HepG2 (cell line): ENCODE results near the gene DNAJC21. TPM values are rescaled to one million over a fixed set of nuclear protein-coding genes. Genes with fewer than 3 reads are reported as not detected.

ENCODE experiments used
- ATAC-seq: fragments of 200-7000 bp; cut with Tn5 transposase; 3 replicates; pipeline ENCODE4 v1.9.1; 2020; ENCODE audit warnings: mild to moderate bottlenecking, moderate library complexity
- BruUV-seq: library from RNA; stranded (reverse); fragments of 400-500 nt; replicated peaks from 2 replicates; lab custom pipeline; 2021; lab: Mats Ljungman, UMichigan
- CTCF ChIA-PET: fragments of 300-600 bp; formaldehyde crosslinking; extraction: SDS; loops from one replicate; lab custom pipeline; 2021; ENCODE audit warnings: low total read pairs, inconsistent platforms, low intra/inter-chr PET ratio; lab: Yijun Ruan, JAX
- POLR2A ChIA-PET: fragments of 350-600 bp; sonication (Branson Sonifier 250); formaldehyde crosslinking; loops from one replicate; lab custom pipeline; 2020; ENCODE audit warnings: antibody characterized with exemption, inconsistent platforms; lab: Yijun Ruan, JAX
- DNase-seq: peaks from one replicate; pipeline ENCODE4 v3.0.0-alpha.2; 2015; ENCODE audit warnings: low spot score
- FAIRE-seq: peaks from 3 replicates; lab custom pipeline; 2011; peaks lifted over from hg19 to GRCh38; lab: Jason Lieb, UNC
- H2AFZ ChIP-seq: one replicate; pipeline ENCODE4 v1.6.1; 2011; ENCODE audit warnings: low read length, inconsistent platforms
- H3K27ac ChIP-seq: fragments of 300-600 bp; 3 replicates; pipeline ENCODE4 v1.8.0; 2011; ENCODE audit warnings: mixed run types, mild to moderate bottlenecking, mixed read lengths, low read length, inconsistent platforms; ENCODE audit not compliant: insufficient read depth; ENCODE audit errors: extremely low read length
- H3K27me3 ChIP-seq, 2 experiments: fragments of 200-600 bp in 1 of 2; 2 replicates in 1 of 2; 3 replicates in 1 of 2; pipeline versions ENCODE4 v1.6.0 to v1.8.0; 2011; ENCODE audit warnings: low read length in 2 of 2, mild to moderate bottlenecking in 2 of 2, moderate library complexity in 2 of 2, inconsistent platforms in 1 of 2; ENCODE audit not compliant: insufficient read depth in 2 of 2, control insufficient read depth in 1 of 2
- H3K36me3 ChIP-seq, 2 experiments: fragments of 200-600 bp in 1 of 2; replicated peaks in 1 of 2; 2 replicates in 1 of 2; 3 replicates in 1 of 2; pipeline versions ENCODE4 v1.5.1 to v1.8.0; 2011; ENCODE audit warnings: low read length in 2 of 2, inconsistent platforms in 1 of 2; ENCODE audit not compliant: insufficient read depth in 2 of 2, control insufficient read depth in 1 of 2
- H3K4me1 ChIP-seq: 2 replicates; pipeline ENCODE4 v1.5.1; 2012; ENCODE audit warnings: low read length, inconsistent platforms; ENCODE audit not compliant: insufficient read depth
- H3K4me2 ChIP-seq: 2 replicates; pipeline ENCODE4 v1.6.0; 2011; ENCODE audit warnings: low read depth, low read length, inconsistent platforms
- H3K4me3 ChIP-seq, 3 experiments: fragments of 200-600 bp in 1 of 3; sonication (generic), shearing (Covaris generic) in 1 of 3; replicated peaks in 1 of 3; 2 replicates each; pipeline ENCODE4 v1.5.1; 2011 to 2016; ENCODE audit warnings: low read length in 3 of 3, inconsistent platforms in 2 of 3, low read depth in 2 of 3, mild to moderate bottlenecking in 2 of 3, control low read depth in 1 of 3, mixed read lengths in 1 of 3; ENCODE audit not compliant: insufficient read depth in 1 of 3
- H3K79me2 ChIP-seq: one replicate; pipeline ENCODE4 v1.6.1; 2011; ENCODE audit warnings: low read length, inconsistent platforms; ENCODE audit not compliant: insufficient read depth
- H3K9ac ChIP-seq: 2 replicates; pipeline ENCODE4 v1.6.0; 2011; ENCODE audit warnings: mild to moderate bottlenecking, low read depth, low read length, inconsistent platforms; ENCODE audit not compliant: insufficient read depth
- H3K9me3 ChIP-seq: 2 replicates; pipeline ENCODE4 v1.5.1; 2012; ENCODE audit warnings: mild to moderate bottlenecking, low read length
- H4K20me1 ChIP-seq: 2 replicates; pipeline ENCODE4 v1.6.0; 2011; ENCODE audit warnings: inconsistent platforms, mild to moderate bottlenecking, low read length, moderate library complexity; ENCODE audit not compliant: insufficient read depth
- CENPT ChIP-seq: sonication (generic); formaldehyde crosslinking; IDR thresholded peaks from 2 replicates; pipeline ENCODE4 v1.8.0; 2022; ENCODE audit warnings: low read depth, mild to moderate bottlenecking, moderate library complexity, missing genetic modification reagents
- EHMT2 ChIP-seq: fragments of 200-600 bp; sonication (generic); IDR thresholded peaks from 2 replicates; pipeline ENCODE4 v1.7.0; 2017; ENCODE audit warnings: antibody characterized with exemption, low read depth, low read length, borderline replicate concordance
- HNRNPK ChIP-seq: fragments of 200-400 bp; formaldehyde crosslinking; IDR thresholded peaks from 2 replicates; pipeline ENCODE4 v1.6.1; 2018; ENCODE audit warnings: low read length, low read depth, moderate library complexity, mild to moderate bottlenecking; ENCODE audit not compliant: poor library complexity, severe bottlenecking
- IRX3 ChIP-seq: sonication (generic); formaldehyde crosslinking; IDR thresholded peaks from 2 replicates; pipeline ENCODE4 v1.8.1; 2023; ENCODE audit warnings: mild to moderate bottlenecking, low read depth, missing genetic modification reagents, borderline replicate concordance
- ISL2 ChIP-seq: sonication (generic); formaldehyde crosslinking; IDR thresholded peaks from 2 replicates; pipeline ENCODE4 v1.5.0; 2020; ENCODE audit warnings: missing genetic modification reagents
- MIER2 ChIP-seq: IDR thresholded peaks from 2 replicates; pipeline ENCODE4 v1.6.1; 2016; ENCODE audit warnings: missing biosample characterization, missing genetic modification reagents
- PRMT3 ChIP-seq: sonication (generic); formaldehyde crosslinking; IDR thresholded peaks from 2 replicates; pipeline ENCODE4 v1.8.1; 2022; ENCODE audit warnings: low read depth, mild to moderate bottlenecking, moderate library complexity, missing genetic modification reagents, borderline replicate concordance
- PTBP1 ChIP-seq: fragments of 200-400 bp; formaldehyde crosslinking; IDR thresholded peaks from 2 replicates; pipeline ENCODE4 v1.6.1; 2018; ENCODE audit warnings: low read length, low read depth; ENCODE audit not compliant: poor library complexity, severe bottlenecking
- RCOR2 ChIP-seq: IDR thresholded peaks from 2 replicates; pipeline ENCODE4 v1.6.1; 2016; ENCODE audit warnings: missing biosample characterization, missing genetic modification reagents
- SUZ12 ChIP-seq: fragments of 150-350 bp; IDR thresholded peaks from 2 replicates; pipeline ENCODE4 v1.6.1; 2014; ENCODE audit warnings: low read depth, low read length
- XRCC5 ChIP-seq: fragments of 200-400 bp; formaldehyde crosslinking; optimal IDR thresholded peaks from 2 replicates; pipeline ENCODE3; 2017; ENCODE audit warnings: mild to moderate bottlenecking, low read length
- ZNF101 ChIP-seq: sonication (generic); formaldehyde crosslinking; IDR thresholded peaks from 2 replicates; pipeline ENCODE4 v1.4.0; 2020; ENCODE audit warnings: mild to moderate bottlenecking, low read depth, missing genetic modification reagents, borderline replicate concordance
- ZNF138 ChIP-seq: sonication (generic); formaldehyde crosslinking; IDR thresholded peaks from 2 replicates; pipeline ENCODE4 v1.5.0; 2020; ENCODE audit warnings: mild to moderate bottlenecking, low read depth, missing genetic modification reagents
- ZNF143 ChIP-seq: sonication (generic); formaldehyde crosslinking; IDR thresholded peaks from 2 replicates; pipeline ENCODE4 v1.4.0; 2020; ENCODE audit warnings: missing genetic modification reagents
- ZNF234 ChIP-seq: sonication (generic); formaldehyde crosslinking; conservative IDR thresholded peaks from 2 replicates; pipeline ENCODE4 v1.5.1; 2020; ENCODE audit warnings: mild to moderate bottlenecking, missing genetic modification reagents
- ZNF264 ChIP-seq: sonication (generic); formaldehyde crosslinking; IDR thresholded peaks from 2 replicates; pipeline ENCODE4 v1.4.0; 2020; ENCODE audit warnings: missing genetic modification reagents
- ZNF296 ChIP-seq: sonication (generic); formaldehyde crosslinking; conservative IDR thresholded peaks from 2 replicates; pipeline ENCODE4 v1.5.0; 2020; ENCODE audit warnings: mild to moderate bottlenecking, missing genetic modification reagents
- ZNF350 ChIP-seq: sonication (generic); formaldehyde crosslinking; IDR thresholded peaks from 2 replicates; pipeline ENCODE4 v1.4.0; 2020; ENCODE audit warnings: mild to moderate bottlenecking, low read depth, missing genetic modification reagents, borderline replicate concordance
- ZNF510 ChIP-seq: sonication (generic); formaldehyde crosslinking; IDR thresholded peaks from 2 replicates; pipeline ENCODE4 v1.4.0; 2020; ENCODE audit warnings: low read depth, mild to moderate bottlenecking, missing genetic modification reagents
- ZNF782 ChIP-seq: sonication (generic); formaldehyde crosslinking; IDR thresholded peaks from 2 replicates; pipeline ENCODE4 v1.4.0; 2020; ENCODE audit warnings: missing genetic modification reagents, mild to moderate bottlenecking, borderline replicate concordance
- WGBS: methylation state at CpG from one replicate; pipeline ENCODE4 v1.1.6; 2017; ENCODE audit warnings: low lambda C conversion rate; 5-methylcytosine and 5-hydroxymethylcytosine counted together
- in situ Hi-C: cut with HindIII; loops from 2 replicates; pipeline ENCODE4 v1.10.0; 2017; ENCODE audit warnings: low pct_unique_long_range_greater_than_20kb; ENCODE audit not compliant: extremely low pct_ligation_motif_present
- intact Hi-C: fragments of 100-400 bp; cut with micrococcal nuclease; formaldehyde crosslinking; loops from one replicate; pipeline ENCODE4 v1.10.0; 2022; ENCODE audit not compliant: unreplicated experiment
- polyA plus RNA-seq, 8 experiments: library from polyadenylated mRNA; depleted of rRNA in 3 of 8; stranded (reverse) in 7 of 8; unstranded in 1 of 8; fragments of >200 nt; fragmentation: Illumina TruSeq in 4 of 8; extraction: Trizol in 4 of 8; gene quantifications; 2 replicates each; pipeline versions ENCODE4 v1.2.1 to v1.2.3, GENCODE V29; 2011 to 2016; ENCODE audit warnings: low read depth in 4 of 8, missing spikeins in 1 of 8, mixed read lengths in 1 of 8; ENCODE audit not compliant: insufficient read depth in 1 of 8
- total RNA-seq, 5 experiments: library from RNA; depleted of rRNA; stranded (reverse); fragments of >200 nt; fragmentation: Illumina TruSeq; extraction: Trizol; gene quantifications; 2 replicates each; pipeline ENCODE4 v1.2.3, GENCODE V29; 2016; ENCODE audit warnings: low read depth in 1 of 5

DNAJC21 gene
- total and polyA plus RNA-seq, 2 of the 13 experiments (the other 11 are each of a cell fraction or from before 2014, with no cell fraction given): 10.9 to 41.6 TPM

DNA sequence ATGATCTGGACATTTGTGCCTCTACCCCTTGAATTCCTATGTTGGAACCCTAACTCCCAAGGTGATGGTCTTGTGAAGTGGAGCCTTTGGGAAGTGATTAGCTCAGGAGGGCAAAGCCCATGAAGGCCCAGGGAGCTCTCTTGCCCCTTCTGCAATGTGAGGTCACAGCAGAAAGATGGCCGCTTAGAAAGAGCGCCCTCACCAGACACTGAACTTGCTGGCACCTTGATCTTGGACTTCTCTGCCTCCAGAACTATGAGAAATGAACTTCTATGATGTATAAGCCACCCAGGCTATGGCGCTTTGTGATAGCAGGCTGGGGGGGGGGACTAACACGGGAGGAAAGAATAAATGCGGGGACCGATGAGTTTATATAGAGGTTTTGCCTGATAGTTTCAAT, 73.1 kb downstream of the DNAJC21 start:
- in situ Hi-C loops: loop anchor here (10.0 kb wide), 1 partner anchor 518 kb away; no protein-coding TSS in a partner anchor
- Histone ChIP-seq H3K27ac (no peak overlapping the region), H3K4me3 (no peak overlapping the region), H2AFZ (no peak overlapping the region), H3K36me3 (no peaks in the 10 kb centered on the region), H4K20me1 (no peaks in the 10 kb centered on the region), H3K9ac (no peak overlapping the region), H3K9me3 (no peaks in the 10 kb centered on the region), H3K27me3 (no peaks in the 10 kb centered on the region), H3K4me2 (no peak overlapping the region), H3K79me2 (no peaks in the 10 kb centered on the region), H3K4me1 (no peaks in the 10 kb centered on the region)
- ChIA-PET POLR2A (no interaction called here), CTCF (interaction anchor here (3.0 kb wide), 1 partner anchor 45 kb away, joined by 24 read pairs; no protein-coding TSS in a partner anchor)
- DNase-seq (no peak), ATAC-seq (no peak), FAIRE-seq (no peak)
- WGBS: 72% methylated on average over 6 of the region's 6 CpGs
- no TSS peak for BruUV-seq
- intact Hi-C loops: loop anchor here (5.0 kb wide), 1 partner anchor 530 kb away; no protein-coding TSS in a partner anchor
- no peak for TF ChIP-seq ZNF234 (CRISPR knock-in tag)
- TF ChIP-seq ZNF138 (CRISPR knock-in tag): no peak
- no peak for TF ChIP-seq ZNF782
- no peak for TF ChIP-seq XRCC5
- TF ChIP-seq PRMT3 (CRISPR knock-in tag): no peak
- no peak for TF ChIP-seq ZNF143 (CRISPR knock-in tag)
- TF ChIP-seq RCOR2 (CRISPR knock-in tag): no peak
- TF ChIP-seq EHMT2: no peak
- TF ChIP-seq ZNF101: no peak
- no peak for TF ChIP-seq ZNF296 (CRISPR knock-in tag)
- TF ChIP-seq IRX3: no peak
- no peak for TF ChIP-seq ZNF510 (CRISPR knock-in tag)
- TF ChIP-seq HNRNPK: no peak
- TF ChIP-seq PTBP1: no peak
- no peak for TF ChIP-seq SUZ12
- no peak for TF ChIP-seq CENPT (CRISPR knock-in tag)
- no peak for TF ChIP-seq ISL2 (CRISPR knock-in tag)
- no peak for TF ChIP-seq MIER2 (CRISPR knock-in tag)
- TF ChIP-seq ZNF264 (CRISPR knock-in tag): no peak
- no peak for TF ChIP-seq ZNF350 (CRISPR knock-in tag)
